Kidney (tissue), 14 donors: Measurements from ENCODE around the gene PLEKHO2. TPM values are rescaled to one million over a fixed set of nuclear protein-coding genes. Genes with fewer than 3 reads are reported as not detected.

Experiments
- DNase-seq, 5 donors: peaks; one replicate each; pipeline ENCODE4 v3.0.0-alpha.2; 2013 to 2020
- FAIRE-seq: peaks from 2 replicates; lab custom pipeline; 2012; peaks lifted over from hg19 to GRCh38; lab: Jason Lieb, UNC
- H3K27ac ChIP-seq, 2 donors: one replicate each; pipeline ENCODE4 v1.7.0; 2013; ENCODE audit warnings: low read depth in 2 of 2, low read length in 2 of 2, inconsistent platforms in 1 of 2
- H3K27me3 ChIP-seq: one replicate; pipeline ENCODE4 v1.7.1; 2013; ENCODE audit warnings: low read length, inconsistent platforms; ENCODE audit not compliant: control insufficient read depth, insufficient read depth
- H3K36me3 ChIP-seq, 3 donors: one replicate each; pipeline versions ENCODE4 v1.7.0 to v1.7.1; 2013; ENCODE audit warnings: low read length in 3 of 3, control low read depth in 1 of 3, inconsistent platforms in 1 of 3; ENCODE audit not compliant: insufficient read depth in 3 of 3, control insufficient read depth in 2 of 3
- H3K4me1 ChIP-seq, 3 donors: one replicate each; pipeline versions ENCODE4 v1.7.0 to v1.7.1; 2013; ENCODE audit warnings: low read length in 3 of 3, inconsistent platforms in 1 of 3, low read depth in 1 of 3; ENCODE audit not compliant: control insufficient read depth in 2 of 3, insufficient read depth in 2 of 3
- H3K4me3 ChIP-seq, 3 donors: one replicate each; pipeline versions ENCODE4 v1.7.0 to v1.8.1; 2013; ENCODE audit warnings: low read length in 3 of 3, control low read depth in 1 of 3, inconsistent platforms in 1 of 3
- H3K9ac ChIP-seq, 3 donors: one replicate each; pipeline versions ENCODE4 v1.7.0 to v1.7.1; 2013; ENCODE audit warnings: low read length in 3 of 3, control low read depth in 1 of 3, inconsistent platforms in 1 of 3
- H3K9me3 ChIP-seq, 3 donors: one replicate each; pipeline versions ENCODE4 v1.7.0 to v1.7.1; 2013; ENCODE audit warnings: low read length in 3 of 3, control low read depth in 1 of 3, inconsistent platforms in 1 of 3; ENCODE audit not compliant: control insufficient read depth in 2 of 3, insufficient read depth in 1 of 3
- CTCF ChIP-seq: IDR thresholded peaks from 3 replicates; pipeline ENCODE4 v1.5.1; 2012; ENCODE audit warnings: mild to moderate bottlenecking, moderate library complexity, borderline replicate concordance; ENCODE audit not compliant: insufficient read depth; ENCODE audit errors: extremely low read depth
- intact Hi-C: fragments of 100-400 bp; cut with DNase I; formaldehyde crosslinking; loops from one replicate; pipeline ENCODE4 v1.11.1; 2022
- polyA plus RNA-seq: library from polyadenylated mRNA; stranded (reverse); fragments of 350-450 nt; fragmentation: Illumina TruSeq; extraction: RNeasy Lipid Tissue Mini Kit (QIAGEN cat#74804); gene quantifications from one replicate; pipeline ENCODE4 v1.2.3, GENCODE V29; 2014; ENCODE audit warnings: low read depth, low replicate concordance; ENCODE audit not compliant: insufficient read depth
- total RNA-seq: library from RNA; stranded (reverse); fragmentation: NEBNext Ultra II Directional; extraction: Animal tissue kit (Norgen Biotek cat#: 25700); gene quantifications from one replicate; pipeline ENCODE4 v1.2.1, GENCODE V29; 2021
- donor health status: control.
- donor health status: control.
- donor health status: control.
- donor health status: control.
- donor health status: control.
- donor health status: DM: yes; HTN: yes; CAD: no.
- donor health status: Normal renal cell carcinoma (clear cell type).

Gene PLEKHO2
- total and polyA plus RNA-seq, 2 donors from 2014 or later: 12.0 to 48.6 TPM

DNA sequence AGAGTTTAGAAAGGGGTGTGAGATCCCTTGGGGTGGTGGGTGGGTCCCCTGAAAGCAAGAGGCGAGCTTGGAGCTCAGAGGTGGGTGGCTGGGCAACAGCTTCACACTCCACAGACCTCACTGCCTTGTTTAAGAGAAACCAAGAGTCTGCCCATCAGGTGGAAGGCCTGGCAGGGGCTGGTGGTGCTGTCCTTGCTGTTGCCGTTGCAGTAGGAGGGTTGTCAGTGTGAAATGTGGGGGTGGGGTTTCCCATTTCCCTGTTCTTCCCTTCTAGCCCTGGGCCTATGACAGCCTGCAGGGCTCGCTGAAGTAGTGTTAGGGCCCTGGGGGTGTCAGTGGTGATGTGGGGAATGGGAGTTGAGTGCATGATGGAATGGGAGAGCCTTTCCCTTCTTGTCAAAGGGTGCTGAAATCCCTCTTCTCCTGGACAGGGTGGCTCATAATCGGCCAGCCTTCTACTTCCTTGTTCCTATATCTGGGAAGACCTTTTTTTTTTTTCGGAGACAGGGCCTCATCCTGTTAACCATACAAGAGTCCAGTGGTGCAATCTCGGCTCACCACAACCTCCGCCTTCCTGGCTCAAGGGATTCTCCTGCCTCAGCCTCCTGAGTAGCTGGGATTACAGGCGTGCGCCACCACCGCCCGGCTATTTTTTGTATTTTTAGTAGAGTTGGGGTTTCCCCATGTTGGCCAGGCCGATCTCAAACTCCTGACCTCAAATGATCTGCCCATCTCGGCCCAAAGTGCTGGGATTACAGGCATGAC lies 4.3 kb downstream of the PLEKHO2 start:
- FAIRE-seq (no peak), DNase-seq (peak in 2 of 5 donors; percentile 40 to 71)
- Histone ChIP-seq H3K9ac (no peak overlapping the region), H3K4me1 (peaks cover 0 to 37% (median 19%) of the 10 kb centered on the region in 3 donors), H3K36me3 (peaks cover 0 to 9% (median 4%) of the 10 kb centered on the region in 3 donors), H3K27ac (peak overlapping the region; percentile 71 to 74), H3K9me3 (no peaks in the 10 kb centered on the region), H3K27me3 (no peaks in the 10 kb centered on the region), H3K4me3 (peak overlapping the region in 1 of 3 donors; percentile 94)
- no peak for TF ChIP-seq CTCF
- intact Hi-C loops: loop anchor here (10.0 kb wide), 1 partner anchor 59 kb away; no protein-coding TSS in a partner anchor

GRCh38 chr15:64847016-64847415 lies 5.3 kb downstream of the PLEKHO2 start:
- no peak for FAIRE-seq
- peak in 2 of 5 donors; percentile 21 to 29 for DNase-seq
- Histone ChIP-seq H3K9ac (no peak overlapping the region), H3K4me3 (no peak overlapping the region), H3K4me1 (peaks cover 0 to 37% (median 19%) of the 10 kb centered on the region in 3 donors), H3K27ac (no peak overlapping the region), H3K9me3 (no peaks in the 10 kb centered on the region), H3K27me3 (no peaks in the 10 kb centered on the region), H3K36me3 (peaks cover 0 to 11% (median 4%) of the 10 kb centered on the region in 3 donors)
- TF ChIP-seq CTCF: no peak
- intact Hi-C loops: loop anchor here (10.0 kb wide), 1 partner anchor 58 kb away; no protein-coding TSS in a partner anchor

DNA sequence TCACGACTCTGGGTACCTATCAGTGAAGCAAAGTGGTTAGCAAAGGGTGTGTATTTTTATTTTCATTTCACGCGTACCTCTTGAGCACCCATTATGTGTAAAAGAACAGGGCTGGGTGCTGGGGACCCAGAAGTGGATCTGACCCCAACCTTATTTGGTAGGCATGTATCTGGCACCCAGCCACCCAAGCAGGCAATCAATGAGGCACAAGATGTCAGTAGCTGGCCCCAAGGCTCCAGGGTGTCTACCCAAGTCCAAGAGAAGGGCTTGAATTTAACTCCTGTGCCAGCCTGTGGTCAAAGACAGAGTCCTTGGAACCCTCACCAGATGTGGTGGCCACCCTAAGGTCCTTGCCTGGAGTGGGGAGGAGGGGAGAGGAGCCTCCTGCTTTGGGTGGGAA lies 5.7 kb downstream of the PLEKHO2 start:
- Histone ChIP-seq H3K27ac (no peak overlapping the region), H3K27me3 (no peaks in the 10 kb centered on the region), H3K9me3 (no peaks in the 10 kb centered on the region), H3K9ac (no peak overlapping the region), H3K4me3 (no peak overlapping the region), H3K4me1 (peaks cover 0 to 37% (median 19%) of the 10 kb centered on the region in 3 donors), H3K36me3 (peaks cover 0 to 11% (median 4%) of the 10 kb centered on the region in 3 donors)
- DNase-seq (peak in 2 of 5 donors; percentile 36 to 39), FAIRE-seq (no peak)
- TF ChIP-seq CTCF: no peak
- intact Hi-C loops: loop anchor here (10.0 kb wide), 1 partner anchor 57 kb away; no protein-coding TSS in a partner anchor
